IMR-90 (cell line): Measurements from ENCODE around the gene DENND5A. TPM values are rescaled to one million over a fixed set of nuclear protein-coding genes. Genes with fewer than 3 reads are reported as not detected.

Source experiments
- ATAC-seq: fragments of 200-7000 bp; cut with Tn5 transposase; 2 replicates; pipeline ENCODE4 v1.9.1; 2020; ENCODE audit warnings: low read depth, mild to moderate bottlenecking, moderate library complexity
- BruUV-seq: library from RNA; stranded (reverse); fragments of 400-500 nt; replicated peaks from 2 replicates; lab custom pipeline; 2021; lab: Mats Ljungman, UMichigan
- CTCF ChIA-PET: fragments of 300-600 bp; formaldehyde crosslinking; extraction: SDS; loops from one replicate; lab custom pipeline; 2021; ENCODE audit warnings: antibody characterized with exemption; lab: Yijun Ruan, JAX
- POLR2A ChIA-PET: fragments of 300-600 bp; sonication (Branson Sonifier 250); formaldehyde crosslinking; loops from one replicate; lab custom pipeline; 2022; ENCODE audit warnings: antibody characterized with exemption; ENCODE audit not compliant: unreplicated experiment; lab: Charles Lee
- DNase-seq: peaks from one replicate; pipeline ENCODE4 v3.0.0; 2013
- H2AFZ ChIP-seq: replicated peaks from 2 replicates; pipeline ENCODE3; 2013; ENCODE audit warnings: low read length, mild to moderate bottlenecking; ENCODE audit not compliant: poor library complexity
- H2AK5ac ChIP-seq: 2 replicates; pipeline ENCODE4 v1.6.1; 2013; ENCODE audit warnings: low read depth, low read length, inconsistent platforms
- H2AK9ac ChIP-seq: replicated peaks from 2 replicates; pipeline ENCODE3; 2013; ENCODE audit warnings: mild to moderate bottlenecking, low read depth, low read length, moderate library complexity; ENCODE audit not compliant: poor library complexity
- H2BK120ac ChIP-seq: 2 replicates; pipeline ENCODE4 v1.6.1; 2013; ENCODE audit warnings: low read depth, low read length, inconsistent platforms
- H2BK15ac ChIP-seq: 3 replicates; pipeline ENCODE4 v1.6.1; 2013; ENCODE audit warnings: low read depth, low read length, inconsistent platforms
- H2BK20ac ChIP-seq: 2 replicates; pipeline ENCODE4 v1.6.1; 2013; ENCODE audit warnings: low read depth, mild to moderate bottlenecking, inconsistent platforms, low read length, moderate library complexity
- H2BK5ac ChIP-seq: 2 replicates; pipeline ENCODE4 v1.6.1; 2013; ENCODE audit warnings: mild to moderate bottlenecking, low read depth, low read length, inconsistent platforms; ENCODE audit not compliant: poor library complexity, severe bottlenecking
- H3K14ac ChIP-seq: replicated peaks from 2 replicates; pipeline ENCODE4 v1.6.1; 2013; ENCODE audit warnings: low read depth, low read length, inconsistent platforms
- H3K18ac ChIP-seq: 2 replicates; pipeline ENCODE4 v1.6.1; 2013; ENCODE audit warnings: low read depth, low read length, control low read depth
- H3K23ac ChIP-seq: 2 replicates; pipeline ENCODE4 v1.6.1; 2013; ENCODE audit warnings: low read depth, low read length, inconsistent platforms
- H3K27ac ChIP-seq: 2 replicates; pipeline ENCODE4 v1.5.1; 2013; ENCODE audit warnings: mild to moderate bottlenecking, control low read depth, low read length; ENCODE audit not compliant: insufficient read depth
- H3K27me3 ChIP-seq: 2 replicates; pipeline ENCODE4 v1.6.1; 2013; ENCODE audit warnings: low read length; ENCODE audit not compliant: control insufficient read depth, insufficient read depth
- H3K36me3 ChIP-seq: 2 replicates; pipeline ENCODE4 v1.6.1; 2013; ENCODE audit warnings: low read length, mixed read lengths; ENCODE audit not compliant: control insufficient read depth, insufficient read depth
- H3K4ac ChIP-seq: 2 replicates; pipeline ENCODE4 v1.6.1; 2013; ENCODE audit warnings: low read depth, low read length, inconsistent platforms
- H3K4me1 ChIP-seq: 2 replicates; pipeline ENCODE4 v1.6.1; 2013; ENCODE audit warnings: low read length, mixed read lengths; ENCODE audit not compliant: control insufficient read depth, insufficient read depth
- H3K4me2 ChIP-seq: 2 replicates; pipeline ENCODE4 v1.6.1; 2013; ENCODE audit warnings: low read depth, mild to moderate bottlenecking, control low read depth, low read length, moderate library complexity
- H3K4me3 ChIP-seq: 2 replicates; pipeline ENCODE4 v1.5.1; 2013; ENCODE audit warnings: low read depth, mild to moderate bottlenecking, control low read depth, low read length, moderate library complexity; ENCODE audit not compliant: insufficient read depth
- H3K56ac ChIP-seq: 2 replicates; pipeline ENCODE4 v1.6.1; 2013; ENCODE audit warnings: low read length, inconsistent platforms; ENCODE audit not compliant: insufficient read depth; ENCODE audit errors: extremely low read depth
- H3K79me1 ChIP-seq, 2 experiments: 2 replicates each; pipeline ENCODE4 v1.6.1; 2013; ENCODE audit warnings: low read length in 2 of 2, inconsistent platforms in 1 of 2, low read depth in 1 of 2
- H3K9ac ChIP-seq: 2 replicates; pipeline ENCODE4 v1.6.1; 2013; ENCODE audit warnings: low read depth, low read length, control low read depth
- H3K9me1 ChIP-seq: 2 replicates; pipeline ENCODE4 v1.6.1; 2013; ENCODE audit warnings: low read length, inconsistent platforms; ENCODE audit not compliant: insufficient read depth
- H3K9me3 ChIP-seq: 2 replicates; pipeline ENCODE4 v1.6.1; 2013; ENCODE audit warnings: low read length; ENCODE audit not compliant: control insufficient read depth, insufficient read depth
- H4K20me1 ChIP-seq: 2 replicates; pipeline ENCODE4 v1.6.1; 2013; ENCODE audit warnings: low read length, inconsistent platforms; ENCODE audit not compliant: insufficient read depth
- H4K5ac ChIP-seq: 2 replicates; pipeline ENCODE4 v1.6.1; 2013; ENCODE audit warnings: mild to moderate bottlenecking, low read depth, low read length, control low read depth
- H4K8ac ChIP-seq, 2 experiments: 2 replicates each; pipeline ENCODE4 v1.6.1; 2013; ENCODE audit warnings: low read depth in 2 of 2, low read length in 2 of 2, control low read depth in 1 of 2, inconsistent platforms in 1 of 2
- H4K91ac ChIP-seq: 2 replicates; pipeline ENCODE4 v1.6.1; 2013; ENCODE audit warnings: low read depth, low read length, inconsistent platforms; ENCODE audit not compliant: insufficient read depth
- CHD1 ChIP-seq: IDR thresholded peaks from 2 replicates; pipeline ENCODE4 v1.6.1; 2012; ENCODE audit warnings: low read depth, low read length, improper control_type of control experiment
- CTCF ChIP-seq: conservative IDR thresholded peaks from 2 replicates; pipeline ENCODE4 v1.5.1; 2012; ENCODE audit warnings: mild to moderate bottlenecking, low read depth, low read length, improper control_type of control experiment
- MAZ ChIP-seq: IDR thresholded peaks from 2 replicates; pipeline ENCODE4 v1.6.1; 2012; ENCODE audit warnings: low read depth, mild to moderate bottlenecking, low read length, improper control_type of control experiment, moderate library complexity, borderline replicate concordance
- NFE2L2 ChIP-seq: fragments of 150-350 bp; IDR thresholded peaks from 2 replicates; pipeline ENCODE4 v1.6.1; 2016; ENCODE audit warnings: low read depth, mild to moderate bottlenecking, low read length
- RFX5 ChIP-seq: IDR thresholded peaks from 2 replicates; pipeline ENCODE4 v1.8.0; 2012; ENCODE audit warnings: low read depth, mild to moderate bottlenecking, low read length, moderate library complexity
- WGBS, 2 experiments: methylation state at CpG; one replicate each; pipeline versions ENCODE4 v1.1.5 to v1.1.7; 2013; ENCODE audit warnings: missing lambda C conversion rate in 2 of 2; ENCODE audit not compliant: insufficient read length in 1 of 2; ENCODE audit errors: extremely low coverage in 2 of 2; 5-methylcytosine and 5-hydroxymethylcytosine counted together
- dilution Hi-C: fragments of 300-500 bp; cut with HindIII; formaldehyde crosslinking; loops from one replicate; pipeline ENCODE4 v1.14.3; 2018; ENCODE audit warnings: low sequenced_read_pairs; ENCODE audit not compliant: unreplicated experiment
- in situ Hi-C: fragments of 300-500 bp; cut with MboI; formaldehyde crosslinking; loops from 3 replicates; pipeline ENCODE4 v1.14.3; 2019; ENCODE audit warnings: low sequenced_read_pairs, inconsistent platforms, mixed read lengths
- intact Hi-C: fragments of 100-400 bp; cut with micrococcal nuclease; formaldehyde crosslinking; loops from 2 replicates; pipeline ENCODE4 v1.10.0; 2022
- polyA plus RNA-seq, 3 experiments: library from polyadenylated mRNA; depleted of rRNA; stranded (reverse); fragments of >200 nt; gene quantifications; 2 replicates each; pipeline ENCODE4 v1.2.3, GENCODE V29; 2012; ENCODE audit warnings: low replicate concordance in 1 of 3
- total RNA-seq: library from RNA; depleted of rRNA; stranded (reverse); fragments of >200 nt; gene quantifications from 2 replicates; pipeline ENCODE4 v1.2.3, GENCODE V29; 2012

The DENND5A gene
- total and polyA plus RNA-seq, 2 of the 4 experiments (the other 2 are of a cell fraction): 179 to 192 TPM

- TF ChIP-seq CHD1 (no peak), NFE2L2 (no peak), CTCF (no peak), RFX5 (no peak), MAZ (no peak)
- H4K91ac ChIP-seq: no peak overlapping the region
- DNase-seq (no peak), ATAC-seq (no peak)
- H4K8ac ChIP-seq: no peak overlapping the region
- POLR2A ChIA-PET: no interaction called here
- H3K4me1 ChIP-seq: 0 out of 2 replicates have a peak, but pooled peaks cover 2% of the 10 kb centered on the region
- H4K20me1 ChIP-seq: no peaks in the 10 kb centered on the region
- no peaks in the 10 kb centered on the region for H3K9me3 ChIP-seq
- CTCF ChIA-PET: interaction anchor here (0.7 to 1.0 kb wide), 2 partner anchors 21 to 73 kb away, joined by 3 read pairs; no protein-coding TSS in a partner anchor
- no peak overlapping the region for H2AK5ac ChIP-seq
- dilution Hi-C loops: no loop called here
- H3K36me3 ChIP-seq: no peaks in the 10 kb centered on the region
- H3K23ac ChIP-seq: no peak overlapping the region
- H3K27me3 ChIP-seq: peaks cover 20% of the 10 kb centered on the region; the same call in 1 of the 2 replicates
- H2BK15ac ChIP-seq: no peak overlapping the region
- no peak overlapping the region for H2AFZ ChIP-seq
- no peak overlapping the region for H2BK5ac ChIP-seq
- intact Hi-C loops: no loop called here
- no peak overlapping the region for H3K9ac ChIP-seq
- no peak overlapping the region for H3K18ac ChIP-seq
- H3K9me1 ChIP-seq: no peaks in the 10 kb centered on the region
- BruUV-seq: no TSS peak
- H3K56ac ChIP-seq: no peak overlapping the region
- no peak overlapping the region for H3K4ac ChIP-seq
- H3K79me1 ChIP-seq: no peaks in the 10 kb centered on the region
- no peak overlapping the region for H3K27ac ChIP-seq
- in situ Hi-C loops: no loop called here
- no peak overlapping the region for H3K4me2 ChIP-seq
- H3K4me3 ChIP-seq: no peak overlapping the region
- 75% methylated on average over 2 of the region's 6 CpGs; no CpG with 5 or more reads in 1 of the 2 experiments for WGBS, 2 experiments
- H2AK9ac ChIP-seq: no peak overlapping the region
- H2BK20ac ChIP-seq: no peak overlapping the region
- no peak overlapping the region for H3K14ac ChIP-seq
- H2BK120ac ChIP-seq: no peak overlapping the region
- no peak overlapping the region for H4K5ac ChIP-seq
Observed at GRCh38 chr11:9089636-9090035, 175.5 kb downstream of the DENND5A start.
